ENCODE measurements around the gene PRPF40A.
A peak's percentile ranks its signal among the peaks of the same experiment; 100 is the strongest.

PRPF40A gene

GRCh38 chr2:152695763-152696162 lies 21.5 kb downstream of the PRPF40A start:
- no peak overlapping the region for H3K4me3 ChIP-seq (ENCODE audit: low read length)
- DNase-seq (ENCODE audit: low read depth): no peak
- no peak for TF ChIP-seq CTCF (conservative IDR thresholded peaks at IDR 0.05; ENCODE audit: low read length)

GRCh38 chr2:152694161-152694661 lies 23.1 kb downstream of the PRPF40A start:
- DNase-seq (ENCODE audit: low read depth): peak; percentile 64
- H3K4me3 ChIP-seq (ENCODE audit: low read length): peak overlapping the region; percentile 37
- no peak for TF ChIP-seq CTCF (conservative IDR thresholded peaks at IDR 0.05; ENCODE audit: low read length)

- no peak for DNase-seq (ENCODE audit: low read depth)
- no peak for TF ChIP-seq CTCF (conservative IDR thresholded peaks at IDR 0.05; ENCODE audit: low read length)
- no peak overlapping the region for H3K4me3 ChIP-seq (ENCODE audit: low read length)
These were observed 24.2 kb downstream of the PRPF40A start for GRCh38 chr2:152693033-152693432.

GRCh38 chr2:152686321-152686720 lies 30.9 kb downstream of the PRPF40A start:
- TF ChIP-seq CTCF (conservative IDR thresholded peaks at IDR 0.05; ENCODE audit: low read length): no peak
- peak; percentile 1 for DNase-seq (ENCODE audit: low read depth)
- no peak overlapping the region for H3K4me3 ChIP-seq (ENCODE audit: low read length)

GRCh38 chr2:152683400-152683799 lies 33.9 kb downstream of the PRPF40A start:
- no peak overlapping the region for H3K4me3 ChIP-seq (ENCODE audit: low read length)
- TF ChIP-seq CTCF (conservative IDR thresholded peaks at IDR 0.05; ENCODE audit: low read length): no peak
- DNase-seq (ENCODE audit: low read depth): no peak

- H3K4me3 ChIP-seq (ENCODE audit: low read length): no peak overlapping the region
- no peak for DNase-seq (ENCODE audit: low read depth)
- no peak for TF ChIP-seq CTCF (conservative IDR thresholded peaks at IDR 0.05; ENCODE audit: low read length)
These were observed 34.6 kb downstream of the PRPF40A start for GRCh38 chr2:152682663-152683062.

- no peak overlapping the region for H3K4me3 ChIP-seq (ENCODE audit: low read length)
- DNase-seq (ENCODE audit: low read depth): peak; percentile 1
- no peak for TF ChIP-seq CTCF (conservative IDR thresholded peaks at IDR 0.05; ENCODE audit: low read length)
These were observed 38.5 kb downstream of the PRPF40A start for GRCh38 chr2:152678808-152679207.
